Coronary artery (tissue), 2 donors: Measurements from ENCODE around the gene WIPF1.

ENCODE experiments used
- DNase-seq: peaks from one replicate; pipeline ENCODE4 v3.0.0-alpha.2; 2017; ENCODE audit warnings: low spot score
- H3K27ac ChIP-seq, 2 donors: fragments of 200-600 bp; sonication (generic); one replicate each; pipeline ENCODE4 v1.5.1; 2016 to 2019
- H3K4me3 ChIP-seq: fragments of 200-600 bp; sonication (generic); 2 replicates; pipeline ENCODE4 v1.5.1; 2016; ENCODE audit warnings: mild to moderate bottlenecking, moderate library complexity
- CTCF ChIP-seq: fragments of 200-600 bp; sonication (generic); IDR thresholded peaks from one replicate; pipeline ENCODE4 v1.5.1; 2019; ENCODE audit warnings: antibody characterized with exemption

The WIPF1 gene

GRCh38 chr2:174608866-174609214 lies 11.2 kb upstream of the WIPF1 start:
- TF ChIP-seq CTCF, result no peak

GRCh38 chr2:174607989-174608865 lies 10.6 kb upstream of the WIPF1 start:
- Histone ChIP-seq H3K27ac (no peak overlapping the region), H3K4me3 (no peak overlapping the region)
- DNase-seq, result no peak
- TF ChIP-seq CTCF, result no peak

More at GRCh38 chr2:174608866-174609214, 11.2 kb upstream of the WIPF1 start:
- Histone ChIP-seq H3K27ac (no peak overlapping the region), H3K4me3 (no peak overlapping the region)
- DNase-seq, result no peak

- TF ChIP-seq CTCF, result no peak
- no peak overlapping the region for H3K4me3 ChIP-seq
- DNase-seq, result no peak
- H3K27ac ChIP-seq, result no peak overlapping the region
These were observed 10.0 kb upstream of the WIPF1 start for GRCh38 chr2:174607584-174607983.

GRCh38 chr2:174606336-174606735 lies 8.7 kb upstream of the WIPF1 start:
- Histone ChIP-seq H3K27ac (peak overlapping the region in 1 of 2 donors; percentile 7), H3K4me3 (no peak overlapping the region)
- no peak for TF ChIP-seq CTCF
- DNase-seq, result no peak

- no peak for TF ChIP-seq CTCF
- DNase-seq, result no peak
- Histone ChIP-seq H3K27ac (no peak overlapping the region), H3K4me3 (no peak overlapping the region)
These were observed 8.1 kb upstream of the WIPF1 start for GRCh38 chr2:174605687-174606086.

GRCh38 chr2:174603280-174603679 lies 5.7 kb upstream of the WIPF1 start:
- TF ChIP-seq CTCF, result no peak
- no peak overlapping the region for H3K4me3 ChIP-seq
- no peak for DNase-seq
- no peak overlapping the region for H3K27ac ChIP-seq

- no peak overlapping the region for H3K4me3 ChIP-seq
These were observed 5.1 kb upstream of the WIPF1 start for GRCh38 chr2:174602745-174603144.

More at GRCh38 chr2:174602745-174603144, 5.1 kb upstream of the WIPF1 start:
- TF ChIP-seq CTCF, result no peak
- H3K27ac ChIP-seq, result no peak overlapping the region
- no peak for DNase-seq
